Mucosa of gallbladder (tissue), 1 donor: ENCODE results near the gene AFDN. TPM values are rescaled to one million over a fixed set of nuclear protein-coding genes. Genes with fewer than 3 reads are reported as not detected.

Experiments
- total RNA-seq: library from RNA; stranded (reverse); gene quantifications from one replicate; pipeline ENCODE4 v1.2.1, GENCODE V29; 2021
- donor health status: DM: no; HTN: no; CAD: no.

AFDN gene
- total RNA-seq, 1 donor from 2014 or later, result 226 TPM

Other genes with a start within 250 kb of the AFDN start
- 0.43 TPM for gene KIF25, start 170.8 kb downstream of the AFDN start, total RNA-seq